ENCODE measurements around the gene ATXN1. TPM values are rescaled to one million over a fixed set of nuclear protein-coding genes. Genes with fewer than 3 reads are reported as not detected.

Gene ATXN1
- total RNA-seq, 4 donors from 2014 or later, result 16.3 to 52.2 (median 25.7) TPM

GRCh38 chr6:16322666-16323312, 438.5 kb downstream of the ATXN1 start:
- DNase-seq (ENCODE audit: low spot score in 2 of 2), result peak; percentile 45 to 64
- 46 to 54% methylated on average over 11 of the region's 11 CpGs for WGBS, 2 donors
- intact Hi-C loops (cut with DNase I; ENCODE audit: low total_unique reads), result no loop called here

GRCh38 chr6:16321826-16322225, 439.4 kb downstream of the ATXN1 start:
- WGBS, 2 donors, result 93 to 97% methylated on average over 11 of the region's 11 CpGs
- intact Hi-C loops (cut with DNase I; ENCODE audit: low total_unique reads), result no loop called here
- DNase-seq (ENCODE audit: low spot score in 2 of 2), result peak in 1 of 2 donors; percentile 76
- no peak overlapping the region for H3K4me3 ChIP-seq (ENCODE audit: low read depth, poor library complexity, severe bottlenecking)
- TF ChIP-seq CTCF (IDR thresholded peaks at IDR 0.05) (no peak), POLR2A (IDR thresholded peaks at IDR 0.05) (no peak)

More at GRCh38 chr6:16322666-16323312, 438.5 kb downstream of the ATXN1 start:
- TF ChIP-seq POLR2A (IDR thresholded peaks at IDR 0.05), result no peak
- TF ChIP-seq CTCF (IDR thresholded peaks at IDR 0.05), result no peak
- H3K4me3 ChIP-seq (ENCODE audit: low read depth, poor library complexity, severe bottlenecking), result no peak overlapping the region

- DNase-seq (ENCODE audit: low spot score in 2 of 2), result peak in 1 of 2 donors; percentile 65
- no peak for TF ChIP-seq POLR2A (IDR thresholded peaks at IDR 0.05)
- intact Hi-C loops (cut with DNase I; ENCODE audit: low total_unique reads), result no loop called here
- H3K4me3 ChIP-seq (ENCODE audit: low read depth, poor library complexity, severe bottlenecking), result no peak overlapping the region
- WGBS, 2 donors, result 85 to 91% methylated on average over 7 of the region's 7 CpGs
These were observed 439.9 kb downstream of the ATXN1 start for GRCh38 chr6:16321341-16321710.

- intact Hi-C loops (cut with DNase I; ENCODE audit: low total_unique reads), result no loop called here
- TF ChIP-seq CTCF (IDR thresholded peaks at IDR 0.05) (no peak), POLR2A (IDR thresholded peaks at IDR 0.05) (no peak)
- H3K4me3 ChIP-seq (ENCODE audit: low read depth, poor library complexity, severe bottlenecking), result no peak overlapping the region
- 39 to 43% methylated on average over 21 of the region's 21 CpGs for WGBS, 2 donors
- peak; percentile 57 to 84 for DNase-seq (ENCODE audit: low spot score in 2 of 2)
These were observed 440.5 kb downstream of the ATXN1 start for GRCh38 chr6:16320533-16321340.

DNA sequence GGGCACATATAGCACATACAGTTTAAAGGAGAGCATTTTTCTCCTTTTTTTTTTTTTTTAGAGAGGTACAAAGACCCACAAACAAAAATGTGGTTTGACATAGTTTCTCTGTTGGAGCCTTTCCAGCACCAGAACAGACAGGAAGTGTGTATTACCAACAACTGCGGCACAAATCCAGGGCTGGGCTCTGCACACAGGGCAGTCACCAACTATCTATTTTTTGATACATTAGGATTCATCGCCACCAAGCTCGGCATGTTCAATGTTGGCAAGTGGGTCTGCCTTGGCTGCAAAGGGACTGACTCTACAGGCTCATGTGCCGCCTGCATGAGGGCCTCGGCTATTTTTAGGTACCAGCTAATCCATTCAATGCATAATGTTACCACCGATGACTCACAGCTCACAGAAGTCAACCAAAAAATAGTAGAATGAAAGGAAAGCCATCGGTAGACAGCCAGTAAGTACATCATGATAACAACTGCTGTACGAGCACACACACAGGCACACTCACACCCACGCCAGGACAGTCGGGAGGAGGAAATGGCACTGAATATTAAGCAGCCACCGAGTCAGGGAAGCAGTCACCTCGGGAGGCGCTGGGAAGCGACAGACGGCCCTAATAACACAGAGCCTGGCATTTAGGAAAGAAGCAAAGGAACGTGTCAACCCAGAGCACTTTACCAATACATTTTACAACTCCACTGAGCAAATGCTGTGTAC, 441.3 kb downstream of the ATXN1 start:
- peak; percentile 83 to 91 for DNase-seq (ENCODE audit: low spot score in 2 of 2)
- 2 to 3% methylated on average over 16 of the region's 16 CpGs for WGBS, 2 donors
- no peak overlapping the region for H3K4me3 ChIP-seq (ENCODE audit: low read depth, poor library complexity, severe bottlenecking)
- intact Hi-C loops (cut with DNase I; ENCODE audit: low total_unique reads), result no loop called here
- no peak for TF ChIP-seq POLR2A (IDR thresholded peaks at IDR 0.05)
- TF ChIP-seq CTCF (IDR thresholded peaks at IDR 0.05), result no peak

Data from lower leg skin (tissue), 4 donors.